Measurements from ENCODE around the gene SNHG17. TPM values are rescaled to one million over a fixed set of nuclear protein-coding genes. Genes with fewer than 3 reads are reported as not detected.
A peak's percentile ranks its signal among the peaks of the same experiment; 100 is the strongest.
"Not testable (repeated sequence)": the region's sequence is repeated elsewhere in the genome, so short reads cannot be mapped to it uniquely, and the experiment has no call there.

Gene SNHG17
- total RNA-seq, 1 donor from 2014 or later = 18.0 TPM

DNA sequence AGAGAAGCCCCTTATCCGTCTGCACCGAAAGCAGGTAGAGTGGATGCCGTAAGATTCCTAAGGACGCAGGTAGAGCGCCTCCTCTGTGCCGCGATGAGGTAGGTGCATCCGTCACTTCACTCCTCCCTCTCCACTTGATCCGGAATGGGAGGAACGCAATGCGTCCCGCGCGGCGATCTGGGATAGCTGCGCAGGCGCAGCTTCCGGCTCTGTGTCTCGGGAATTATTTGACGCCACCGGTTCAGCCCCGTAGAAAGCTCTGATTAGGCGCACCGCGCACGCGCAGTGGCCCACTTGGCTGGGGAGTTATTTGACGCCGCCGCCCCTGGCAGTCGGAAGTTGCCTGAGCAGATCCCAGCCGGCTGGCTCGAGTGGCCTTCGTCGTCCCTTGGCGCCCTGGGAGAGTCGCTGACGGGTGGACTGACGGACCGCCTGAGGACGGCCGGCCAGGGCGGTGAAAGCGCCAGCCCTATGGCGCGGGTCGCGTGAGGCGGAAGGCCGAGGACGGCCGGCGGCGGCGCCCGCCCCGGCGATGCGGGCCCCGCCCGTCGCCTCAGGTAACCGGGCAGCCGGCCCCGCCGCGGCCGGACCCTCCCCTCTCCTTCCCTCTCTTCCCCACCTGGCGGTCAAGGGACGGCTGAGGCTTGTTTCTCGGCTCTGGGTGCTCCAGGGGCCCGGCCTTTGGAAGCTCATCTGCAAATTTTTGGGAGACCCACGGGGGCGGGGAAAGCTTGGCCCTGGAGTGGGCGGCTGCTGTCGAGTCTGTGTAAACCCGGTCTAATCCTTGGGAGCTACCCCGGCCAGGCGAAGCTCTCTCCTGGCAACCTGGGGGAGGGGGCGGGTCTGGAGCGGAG, 37.6 kb upstream of the SNHG17 start, which contains the start of gene RALGAPB:
Gene RALGAPB, plus strand, starts transcription at position 331 of the 854 bp plus-strand sequence. CDS start 15,590 bp downstream, outside the sequence.
- DNase-seq (ENCODE audit: low spot score) = peak; percentile 99
- Mint-ChIP-seq H3K4me3 (ENCODE audit: unreplicated experiment) (peak within 1 kb of the TSS; percentile 94), H3K36me3 (ENCODE audit: low read depth, unreplicated experiment) (no peaks in the 10 kb centered on the region), H3K4me1 (ENCODE audit: unreplicated experiment) (peaks cover 25% of the 10 kb centered on the region), H3K27ac (ENCODE audit: unreplicated experiment) (peak within 1 kb of the TSS; percentile 69), H3K27me3 (ENCODE audit: unreplicated experiment) (no peaks in the 10 kb centered on the region), H3K9me3 (ENCODE audit: unreplicated experiment) (no peaks in the 10 kb centered on the region)
- TF ChIP-seq, protein P1, sequence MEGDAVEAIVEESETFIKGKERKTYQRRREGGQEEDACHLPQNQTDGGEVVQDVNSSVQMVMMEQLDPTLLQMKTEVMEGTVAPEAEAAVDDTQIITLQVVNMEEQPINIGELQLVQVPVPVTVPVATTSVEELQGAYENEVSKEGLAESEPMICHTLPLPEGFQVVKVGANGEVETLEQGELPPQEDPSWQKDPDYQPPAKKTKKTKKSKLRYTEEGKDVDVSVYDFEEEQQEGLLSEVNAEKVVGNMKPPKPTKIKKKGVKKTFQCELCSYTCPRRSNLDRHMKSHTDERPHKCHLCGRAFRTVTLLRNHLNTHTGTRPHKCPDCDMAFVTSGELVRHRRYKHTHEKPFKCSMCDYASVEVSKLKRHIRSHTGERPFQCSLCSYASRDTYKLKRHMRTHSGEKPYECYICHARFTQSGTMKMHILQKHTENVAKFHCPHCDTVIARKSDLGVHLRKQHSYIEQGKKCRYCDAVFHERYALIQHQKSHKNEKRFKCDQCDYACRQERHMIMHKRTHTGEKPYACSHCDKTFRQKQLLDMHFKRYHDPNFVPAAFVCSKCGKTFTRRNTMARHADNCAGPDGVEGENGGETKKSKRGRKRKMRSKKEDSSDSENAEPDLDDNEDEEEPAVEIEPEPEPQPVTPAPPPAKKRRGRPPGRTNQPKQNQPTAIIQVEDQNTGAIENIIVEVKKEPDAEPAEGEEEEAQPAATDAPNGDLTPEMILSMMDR (IDR thresholded peaks at IDR 0.05; ENCODE audit: unreplicated experiment) = peak; percentile 19

GRCh38 chr20:38471987-38472512, 36.9 kb upstream of the SNHG17 start:
- peaks cover 25% of the 10 kb centered on the region for H3K4me1 Mint-ChIP-seq (ENCODE audit: unreplicated experiment)
- no peaks in the 10 kb centered on the region for H3K36me3 Mint-ChIP-seq (ENCODE audit: low read depth, unreplicated experiment)
- H3K9me3 Mint-ChIP-seq (ENCODE audit: unreplicated experiment) = no peaks in the 10 kb centered on the region
- peak overlapping the region; percentile 93 for H3K4me3 Mint-ChIP-seq (ENCODE audit: unreplicated experiment)
- H3K27me3 Mint-ChIP-seq (ENCODE audit: unreplicated experiment) = no peaks in the 10 kb centered on the region
- TF ChIP-seq, protein P1 (IDR thresholded peaks at IDR 0.05; ENCODE audit: unreplicated experiment) = no peak
- DNase-seq (ENCODE audit: low spot score) = no peak
- H3K27ac Mint-ChIP-seq (ENCODE audit: unreplicated experiment) = peak overlapping the region; percentile 69

DNA sequence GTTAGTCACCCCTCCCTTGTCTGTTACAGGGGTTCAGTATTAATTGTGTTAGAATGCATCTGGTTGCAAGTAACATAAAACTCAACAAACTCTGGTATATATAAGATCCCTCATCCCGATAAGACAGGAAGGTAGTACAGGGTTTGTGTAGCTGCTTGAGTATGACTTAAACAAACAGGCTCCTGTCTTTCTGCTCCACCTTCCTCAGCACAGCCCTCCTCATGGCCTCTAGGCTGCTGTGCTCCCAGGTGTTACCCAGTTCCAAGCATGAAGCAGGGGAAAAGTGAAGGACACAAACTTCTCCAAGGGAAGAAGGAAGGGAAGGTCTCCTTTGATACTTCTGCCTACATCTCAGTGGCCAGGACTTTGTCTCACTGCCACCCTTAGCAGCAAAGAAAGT, 36.1 kb upstream of the SNHG17 start:
- Mint-ChIP-seq H3K4me1 (ENCODE audit: unreplicated experiment) (peaks cover 25% of the 10 kb centered on the region), H3K9me3 (ENCODE audit: unreplicated experiment) (no peaks in the 10 kb centered on the region), H3K27me3 (ENCODE audit: unreplicated experiment) (no peaks in the 10 kb centered on the region), H3K36me3 (ENCODE audit: low read depth, unreplicated experiment) (no peaks in the 10 kb centered on the region), H3K27ac (ENCODE audit: unreplicated experiment) (no peak overlapping the region), H3K4me3 (ENCODE audit: unreplicated experiment) (no peak overlapping the region)
- TF ChIP-seq, protein P1 (IDR thresholded peaks at IDR 0.05; ENCODE audit: unreplicated experiment) = no peak
- no peak for DNase-seq (ENCODE audit: low spot score)

- DNase-seq (ENCODE audit: low spot score) = no peak
- TF ChIP-seq, protein P1 (IDR thresholded peaks at IDR 0.05; ENCODE audit: unreplicated experiment) = no peak
- Mint-ChIP-seq H3K27me3 (ENCODE audit: unreplicated experiment) (no peaks in the 10 kb centered on the region), H3K27ac (ENCODE audit: unreplicated experiment) (no peak overlapping the region), H3K4me3 (ENCODE audit: unreplicated experiment) (no peak overlapping the region), H3K36me3 (ENCODE audit: low read depth, unreplicated experiment) (peaks cover 3% of the 10 kb centered on the region), H3K9me3 (ENCODE audit: unreplicated experiment) (no peaks in the 10 kb centered on the region), H3K4me1 (ENCODE audit: unreplicated experiment) (peaks cover 4% of the 10 kb centered on the region)
Measured at GRCh38 chr20:38466983-38467382, 31.9 kb upstream of the SNHG17 start.

DNA sequence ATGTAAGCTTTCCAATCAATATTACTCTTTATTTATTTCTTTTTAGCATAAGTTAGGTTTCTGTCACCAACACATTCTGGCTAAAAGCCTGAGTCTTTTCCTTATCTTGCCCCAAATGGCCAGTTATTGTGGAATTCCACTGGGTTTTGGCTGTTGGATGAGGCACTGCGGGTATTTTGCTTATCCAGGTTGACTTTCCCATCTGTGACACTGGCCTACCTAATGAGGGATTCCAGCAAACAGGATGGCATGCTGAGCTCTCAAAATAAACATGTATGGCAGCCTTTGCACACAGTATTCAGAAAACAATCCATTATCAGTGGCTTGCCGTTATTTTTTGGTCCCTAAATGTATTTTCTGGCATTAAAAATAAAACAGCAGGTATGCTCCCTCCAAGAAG, 31.0 kb upstream of the SNHG17 start:
- no peaks in the 10 kb centered on the region for H3K27me3 Mint-ChIP-seq (ENCODE audit: unreplicated experiment)
- DNase-seq (ENCODE audit: low spot score) = no peak
- H3K36me3 Mint-ChIP-seq (ENCODE audit: low read depth, unreplicated experiment) = peaks cover 3% of the 10 kb centered on the region
- H3K27ac Mint-ChIP-seq (ENCODE audit: unreplicated experiment) = no peak overlapping the region
- no peak overlapping the region for H3K4me3 Mint-ChIP-seq (ENCODE audit: unreplicated experiment)
- H3K4me1 Mint-ChIP-seq (ENCODE audit: unreplicated experiment) = no peaks in the 10 kb centered on the region
- H3K9me3 Mint-ChIP-seq (ENCODE audit: unreplicated experiment) = no peaks in the 10 kb centered on the region
- TF ChIP-seq, protein P1 (IDR thresholded peaks at IDR 0.05; ENCODE audit: unreplicated experiment) = no peak

- not testable (repeated sequence) for H3K27me3 Mint-ChIP-seq (ENCODE audit: unreplicated experiment); H3K27ac Mint-ChIP-seq (ENCODE audit: unreplicated experiment); DNase-seq (ENCODE audit: low spot score); H3K4me3 Mint-ChIP-seq (ENCODE audit: unreplicated experiment); H3K9me3 Mint-ChIP-seq (ENCODE audit: unreplicated experiment); H3K36me3 Mint-ChIP-seq (ENCODE audit: low read depth, unreplicated experiment); H3K4me1 Mint-ChIP-seq (ENCODE audit: unreplicated experiment)
Measured at GRCh38 chr20:38461569-38461968, 26.4 kb upstream of the SNHG17 start.

- not testable (repeated sequence) for H3K36me3 Mint-ChIP-seq (ENCODE audit: low read depth, unreplicated experiment); DNase-seq (ENCODE audit: low spot score); H3K27ac Mint-ChIP-seq (ENCODE audit: unreplicated experiment); H3K9me3 Mint-ChIP-seq (ENCODE audit: unreplicated experiment); H3K27me3 Mint-ChIP-seq (ENCODE audit: unreplicated experiment); H3K4me3 Mint-ChIP-seq (ENCODE audit: unreplicated experiment); H3K4me1 Mint-ChIP-seq (ENCODE audit: unreplicated experiment)
Measured at GRCh38 chr20:38461167-38461566, 26.0 kb upstream of the SNHG17 start.

Data from endothelial cell (in vitro differentiated cells).